ENCODE results near the gene TRAP1.

DNA sequence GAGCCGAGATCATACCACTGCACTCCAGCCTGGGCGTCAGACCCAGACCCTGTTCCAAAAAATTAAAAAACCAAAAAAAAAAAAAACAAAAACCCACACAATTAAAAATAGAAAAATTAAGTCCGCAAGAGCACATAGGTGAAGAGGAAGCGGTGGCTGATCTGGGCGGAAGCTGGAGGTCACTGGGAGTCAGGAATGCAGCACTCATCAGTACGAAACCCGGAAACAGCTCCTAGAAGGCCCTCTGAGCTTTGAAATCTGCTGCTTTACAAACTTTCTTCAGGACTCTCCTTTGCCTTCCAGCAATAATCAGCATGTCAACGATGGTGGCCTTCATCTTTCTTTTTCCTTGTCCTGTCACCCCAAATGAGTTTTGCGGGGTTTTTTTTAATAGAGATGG, 29.5 kb downstream of the TRAP1 start:
- TF ChIP-seq, protein P1, sequence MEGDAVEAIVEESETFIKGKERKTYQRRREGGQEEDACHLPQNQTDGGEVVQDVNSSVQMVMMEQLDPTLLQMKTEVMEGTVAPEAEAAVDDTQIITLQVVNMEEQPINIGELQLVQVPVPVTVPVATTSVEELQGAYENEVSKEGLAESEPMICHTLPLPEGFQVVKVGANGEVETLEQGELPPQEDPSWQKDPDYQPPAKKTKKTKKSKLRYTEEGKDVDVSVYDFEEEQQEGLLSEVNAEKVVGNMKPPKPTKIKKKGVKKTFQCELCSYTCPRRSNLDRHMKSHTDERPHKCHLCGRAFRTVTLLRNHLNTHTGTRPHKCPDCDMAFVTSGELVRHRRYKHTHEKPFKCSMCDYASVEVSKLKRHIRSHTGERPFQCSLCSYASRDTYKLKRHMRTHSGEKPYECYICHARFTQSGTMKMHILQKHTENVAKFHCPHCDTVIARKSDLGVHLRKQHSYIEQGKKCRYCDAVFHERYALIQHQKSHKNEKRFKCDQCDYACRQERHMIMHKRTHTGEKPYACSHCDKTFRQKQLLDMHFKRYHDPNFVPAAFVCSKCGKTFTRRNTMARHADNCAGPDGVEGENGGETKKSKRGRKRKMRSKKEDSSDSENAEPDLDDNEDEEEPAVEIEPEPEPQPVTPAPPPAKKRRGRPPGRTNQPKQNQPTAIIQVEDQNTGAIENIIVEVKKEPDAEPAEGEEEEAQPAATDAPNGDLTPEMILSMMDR (IDR thresholded peaks at IDR 0.05), result no peak
- TF ChIP-seq, protein P2, sequence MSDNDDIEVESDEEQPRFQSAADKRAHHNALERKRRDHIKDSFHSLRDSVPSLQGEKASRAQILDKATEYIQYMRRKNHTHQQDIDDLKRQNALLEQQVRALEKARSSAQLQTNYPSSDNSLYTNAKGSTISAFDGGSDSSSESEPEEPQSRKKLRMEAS (IDR thresholded peaks at IDR 0.05; ENCODE audit: low read depth), result no peak
- TF ChIP-seq TAF1 (IDR thresholded peaks at IDR 0.05; ENCODE audit: borderline replicate concordance, low read depth, low read length) (no peak), MEF2A (IDR thresholded peaks at IDR 0.05; ENCODE audit: borderline replicate concordance, low read depth) (no peak), EZH2phosphoT487 (IDR thresholded peaks at IDR 0.05; ENCODE audit: borderline replicate concordance, low read depth) (no peak), CHD2 (IDR thresholded peaks at IDR 0.05; ENCODE audit: low read length, partially characterized antibody) (no peak), FOXJ3 (CRISPR knock-in tag; IDR thresholded peaks at IDR 0.05) (no peak), EP300 (IDR thresholded peaks at IDR 0.05; ENCODE audit: borderline replicate concordance in 1 of 2, low read depth in 1 of 2, low read length in 1 of 2) (no peak)
